ENCODE data around the gene DAGLA.

DNA sequence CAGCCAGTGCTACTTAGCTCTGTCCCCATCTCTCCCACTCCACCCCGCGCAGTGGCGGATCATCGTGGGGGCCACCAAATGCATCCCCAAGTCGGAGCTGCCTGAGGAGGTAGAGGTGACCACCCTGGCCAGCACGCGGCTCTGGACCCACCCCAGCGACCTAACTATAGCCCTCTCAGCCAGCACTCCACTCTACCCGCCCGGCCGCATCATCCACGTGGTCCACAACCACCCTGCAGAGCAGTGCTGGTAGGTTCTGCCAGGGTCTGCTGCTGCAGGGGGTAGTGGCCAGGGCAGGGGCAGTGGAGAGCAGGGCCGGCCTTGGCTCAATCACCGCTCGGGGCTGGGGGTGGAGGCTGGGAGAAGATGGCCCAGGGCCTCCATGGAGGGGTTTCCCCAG is 59.2 kb downstream of the DAGLA start:
- TF ChIP-seq CTCF (IDR thresholded peaks at IDR 0.05) (no peak), POLR2A (IDR thresholded peaks at IDR 0.05) (no peak)
